RWPE2 (cell line): ENCODE data around the gene LRP1B.

Source experiments
- ATAC-seq: fragments of 200-7000 bp; cut with Tn5 transposase; 3 replicates; pipeline ENCODE4 v1.9.1; 2021; ENCODE audit warnings: low read depth
- DNase-seq: peaks from one replicate; pipeline ENCODE4 v3.0.0-alpha.2; 2020; ENCODE audit warnings: low spot score
- H3K27ac ChIP-seq: fragments of 450-650 bp; 2 replicates; pipeline ENCODE4 v1.5.1; 2017; ENCODE audit warnings: mild to moderate bottlenecking; ENCODE audit not compliant: poor library complexity, severe bottlenecking
- H3K27me3 ChIP-seq: fragments of 250-450 bp; sonication (Bioruptor Pico); 2 replicates; pipeline ENCODE4 v1.5.1; 2021; ENCODE audit warnings: mild to moderate bottlenecking, moderate library complexity; ENCODE audit not compliant: insufficient read depth, poor library complexity, severe bottlenecking
- H3K36me3 ChIP-seq: fragments of 250-450 bp; sonication (Bioruptor Pico); 2 replicates; pipeline ENCODE4 v1.5.1; 2020; ENCODE audit warnings: low read depth, mild to moderate bottlenecking, moderate library complexity
- H3K4me1 ChIP-seq: fragments of 250-450 bp; sonication (Bioruptor Pico); 2 replicates; pipeline ENCODE4 v1.5.1; 2021; ENCODE audit warnings: mild to moderate bottlenecking, moderate library complexity; ENCODE audit not compliant: insufficient read depth, poor library complexity, severe bottlenecking
- H3K4me3 ChIP-seq: fragments of 250-450 bp; sonication (Bioruptor Pico); 2 replicates; pipeline ENCODE4 v1.5.1; 2021; ENCODE audit warnings: mild to moderate bottlenecking, moderate library complexity; ENCODE audit not compliant: severe bottlenecking
- H3K9me3 ChIP-seq: fragments of 250-450 bp; sonication (Bioruptor Pico); 2 replicates; pipeline ENCODE4 v1.5.1; 2021; ENCODE audit warnings: mild to moderate bottlenecking, moderate library complexity; ENCODE audit not compliant: severe bottlenecking
- TF ChIP-seq, protein P1 (sequence below): fragments of 450-650 bp; IDR thresholded peaks from one replicate; pipeline ENCODE4 v1.5.1; 2017; ENCODE audit warnings: mild to moderate bottlenecking, moderate library complexity; ENCODE audit not compliant: poor library complexity, severe bottlenecking

LRP1B gene

GRCh38 chr2:140734992-140735391, 1395.8 kb downstream of the LRP1B start:
- Histone ChIP-seq H3K9me3 (no peaks in the 10 kb centered on the region), H3K36me3 (no peaks in the 10 kb centered on the region), H3K4me3 (no peak overlapping the region), H3K27ac (no peak overlapping the region), H3K4me1 (no peaks in the 10 kb centered on the region), H3K27me3 (no peaks in the 10 kb centered on the region)
- ATAC-seq = 0 out of 3 replicates have a peak, but pooled peaks have one; percentile 23
- no peak for DNase-seq
- TF ChIP-seq, protein P1, sequence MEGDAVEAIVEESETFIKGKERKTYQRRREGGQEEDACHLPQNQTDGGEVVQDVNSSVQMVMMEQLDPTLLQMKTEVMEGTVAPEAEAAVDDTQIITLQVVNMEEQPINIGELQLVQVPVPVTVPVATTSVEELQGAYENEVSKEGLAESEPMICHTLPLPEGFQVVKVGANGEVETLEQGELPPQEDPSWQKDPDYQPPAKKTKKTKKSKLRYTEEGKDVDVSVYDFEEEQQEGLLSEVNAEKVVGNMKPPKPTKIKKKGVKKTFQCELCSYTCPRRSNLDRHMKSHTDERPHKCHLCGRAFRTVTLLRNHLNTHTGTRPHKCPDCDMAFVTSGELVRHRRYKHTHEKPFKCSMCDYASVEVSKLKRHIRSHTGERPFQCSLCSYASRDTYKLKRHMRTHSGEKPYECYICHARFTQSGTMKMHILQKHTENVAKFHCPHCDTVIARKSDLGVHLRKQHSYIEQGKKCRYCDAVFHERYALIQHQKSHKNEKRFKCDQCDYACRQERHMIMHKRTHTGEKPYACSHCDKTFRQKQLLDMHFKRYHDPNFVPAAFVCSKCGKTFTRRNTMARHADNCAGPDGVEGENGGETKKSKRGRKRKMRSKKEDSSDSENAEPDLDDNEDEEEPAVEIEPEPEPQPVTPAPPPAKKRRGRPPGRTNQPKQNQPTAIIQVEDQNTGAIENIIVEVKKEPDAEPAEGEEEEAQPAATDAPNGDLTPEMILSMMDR = no peak

DNA sequence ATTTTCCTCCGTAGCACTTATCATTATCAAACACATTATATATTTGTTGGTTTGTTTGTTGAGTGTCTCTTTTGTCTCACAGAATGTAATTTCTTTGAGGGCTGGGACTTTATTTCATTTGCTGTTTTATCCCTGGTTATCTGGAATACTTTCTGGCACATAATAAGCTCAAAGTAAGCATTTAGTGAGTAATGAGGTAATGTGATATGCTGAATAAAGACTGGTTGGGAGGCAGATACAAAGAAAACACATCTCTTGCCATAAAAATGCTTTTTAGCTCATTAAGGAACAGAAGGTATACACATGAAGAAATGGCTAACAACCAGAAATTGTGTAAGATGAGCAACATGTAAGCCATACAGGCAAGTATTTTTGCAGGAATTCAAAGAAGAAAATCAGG, 1411.8 kb downstream of the LRP1B start:
- no peak for DNase-seq
- Histone ChIP-seq H3K27ac (no peak overlapping the region), H3K27me3 (no peaks in the 10 kb centered on the region), H3K9me3 (no peaks in the 10 kb centered on the region), H3K36me3 (no peaks in the 10 kb centered on the region), H3K4me3 (no peak overlapping the region), H3K4me1 (no peaks in the 10 kb centered on the region)
- TF ChIP-seq, protein P1 = no peak
- ATAC-seq = no peak

DNA sequence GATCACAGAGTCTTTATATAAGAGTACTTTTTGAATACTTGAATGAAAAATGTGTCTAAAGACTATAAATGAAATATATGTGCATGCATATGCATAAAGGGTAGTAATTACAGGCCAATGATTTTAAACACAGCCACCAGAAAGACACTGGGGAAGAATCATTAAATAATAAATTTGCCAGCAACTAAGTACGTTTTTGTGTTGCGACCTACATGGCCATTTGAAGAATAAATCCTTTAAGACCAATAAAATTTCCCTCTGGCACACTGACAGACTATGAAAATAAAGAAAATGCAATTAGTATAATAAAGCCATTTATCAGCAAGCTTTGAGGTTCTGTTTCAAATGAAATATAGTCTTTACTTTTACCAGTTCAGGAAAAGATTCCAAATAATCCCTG, 1413.3 kb downstream of the LRP1B start:
- Histone ChIP-seq H3K27me3 (no peaks in the 10 kb centered on the region), H3K4me1 (no peaks in the 10 kb centered on the region), H3K27ac (no peak overlapping the region), H3K9me3 (no peaks in the 10 kb centered on the region), H3K36me3 (no peaks in the 10 kb centered on the region), H3K4me3 (no peak overlapping the region)
- TF ChIP-seq, protein P1 = no peak
- ATAC-seq (no peak), DNase-seq (no peak)

DNA sequence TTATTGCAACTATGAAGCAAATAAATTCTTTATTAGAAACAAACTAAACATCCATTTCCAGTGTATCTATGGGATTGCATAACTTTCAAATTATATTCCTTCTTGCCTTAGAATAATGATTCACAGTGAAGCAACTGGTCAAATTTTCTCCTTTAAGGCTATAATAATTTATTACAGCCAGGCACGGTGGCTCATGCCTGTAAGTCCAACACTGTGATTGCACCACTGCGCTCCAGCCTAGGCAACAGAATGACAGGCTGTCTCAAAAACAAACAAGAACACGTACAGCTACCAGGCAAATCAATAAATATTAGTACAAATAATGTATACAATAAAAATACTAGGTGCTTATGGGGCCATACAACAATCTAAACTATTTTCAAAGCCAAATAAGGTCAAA, 1416.2 kb downstream of the LRP1B start:
- Histone ChIP-seq H3K4me3 (no peak overlapping the region), H3K9me3 (no peaks in the 10 kb centered on the region), H3K27me3 (no peaks in the 10 kb centered on the region), H3K27ac (no peak overlapping the region), H3K36me3 (no peaks in the 10 kb centered on the region), H3K4me1 (no peaks in the 10 kb centered on the region)
- ATAC-seq = no peak
- TF ChIP-seq, protein P1 = no peak
- no peak for DNase-seq

DNA sequence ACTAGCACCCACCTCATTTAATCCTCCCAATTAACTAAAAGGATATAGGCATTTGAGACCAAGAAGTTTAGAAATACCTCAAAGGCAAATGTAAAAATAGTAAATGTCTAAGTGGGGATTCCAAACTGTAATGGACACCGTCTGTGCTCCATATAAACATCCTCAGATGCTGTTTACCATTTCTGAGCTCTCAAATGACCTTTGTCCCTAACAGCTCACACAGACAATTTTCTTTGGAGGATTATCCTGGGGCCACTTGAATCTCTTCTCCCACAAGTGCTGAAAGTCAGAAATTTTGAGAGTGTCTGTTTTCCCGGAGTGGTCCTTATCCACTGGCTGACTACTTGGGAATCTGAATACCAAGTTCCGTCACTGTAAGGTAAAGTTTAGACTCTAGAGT, 1418.9 kb downstream of the LRP1B start:
- TF ChIP-seq, protein P1 = no peak
- Histone ChIP-seq H3K4me3 (no peak overlapping the region), H3K27ac (no peak overlapping the region), H3K9me3 (no peaks in the 10 kb centered on the region), H3K4me1 (no peaks in the 10 kb centered on the region), H3K36me3 (no peaks in the 10 kb centered on the region), H3K27me3 (no peaks in the 10 kb centered on the region)
- DNase-seq (no peak), ATAC-seq (no peak)
